Keratinocyte (primary cell): ENCODE data around the gene KRT1. TPM values are rescaled to one million over a fixed set of nuclear protein-coding genes. Genes with fewer than 3 reads are reported as not detected.

Experiments used
- DNase-seq: peaks from one replicate; pipeline ENCODE4 v3.0.0-alpha.2; 2011; ENCODE audit warnings: low read depth, missing footprints, low spot score
- FAIRE-seq: peaks from 2 replicates; lab custom pipeline; 2011; peaks lifted over from hg19 to GRCh38; lab: Jason Lieb, UNC
- H2AFZ ChIP-seq: 2 replicates; pipeline ENCODE4 v1.6.0; 2012; ENCODE audit warnings: low read length, control low read depth, inconsistent platforms; ENCODE audit not compliant: control insufficient read depth
- H3K27ac ChIP-seq: 2 replicates; pipeline ENCODE4 v1.5.1; 2011; ENCODE audit warnings: low read length; ENCODE audit not compliant: control insufficient read depth, insufficient read depth
- H3K27me3 ChIP-seq: 3 replicates; pipeline ENCODE4 v1.6.0; 2011; ENCODE audit warnings: low read length; ENCODE audit not compliant: control insufficient read depth, insufficient read depth; ENCODE audit errors: extremely low read depth
- H3K36me3 ChIP-seq, 2 experiments: 2 replicates in 1 of 2; 3 replicates in 1 of 2; pipeline ENCODE4 v1.5.1; 2011; ENCODE audit warnings: low read length in 2 of 2, mild to moderate bottlenecking in 1 of 2; ENCODE audit not compliant: control insufficient read depth in 2 of 2, insufficient read depth in 2 of 2; ENCODE audit errors: extremely low read depth in 1 of 2
- H3K4me1 ChIP-seq: 3 replicates; pipeline ENCODE4 v1.5.1; 2011; ENCODE audit warnings: low read length; ENCODE audit not compliant: control insufficient read depth, insufficient read depth; ENCODE audit errors: extremely low read depth
- H3K4me2 ChIP-seq: 3 replicates; pipeline ENCODE4 v1.6.0; 2011; ENCODE audit warnings: low read depth, low read length; ENCODE audit not compliant: control insufficient read depth, insufficient read depth; ENCODE audit errors: extremely low read depth
- H3K4me3 ChIP-seq, 3 experiments: fragments of 200-600 bp in 1 of 3; sonication (generic) in 1 of 3; 2 replicates in 2 of 3; 3 replicates in 1 of 3; pipeline ENCODE4 v1.5.1; 2011 to 2016; ENCODE audit warnings: low read length in 3 of 3, mild to moderate bottlenecking in 3 of 3, control low read depth in 2 of 3, inconsistent platforms in 1 of 3, low read depth in 1 of 3, mixed read lengths in 1 of 3, mixed run types in 1 of 3, moderate library complexity in 1 of 3; ENCODE audit not compliant: control insufficient read depth in 2 of 3, insufficient read depth in 2 of 3; ENCODE audit errors: extremely low read depth in 1 of 3
- H3K79me2 ChIP-seq: 2 replicates; pipeline ENCODE4 v1.6.0; 2012; ENCODE audit warnings: low read length; ENCODE audit not compliant: control insufficient read depth, insufficient read depth
- H3K9ac ChIP-seq: 3 replicates; pipeline ENCODE4 v1.6.0; 2011; ENCODE audit warnings: low read length; ENCODE audit not compliant: control insufficient read depth, insufficient read depth; ENCODE audit errors: extremely low read depth
- H3K9me1 ChIP-seq: 3 replicates; pipeline ENCODE4 v1.6.0; 2011; ENCODE audit warnings: low read length; ENCODE audit not compliant: control insufficient read depth, insufficient read depth; ENCODE audit errors: extremely low read depth
- H3K9me3 ChIP-seq: 2 replicates; pipeline ENCODE4 v1.5.1; 2012; ENCODE audit warnings: low read depth, low read length; ENCODE audit not compliant: control insufficient read depth
- H4K20me1 ChIP-seq: 3 replicates; pipeline ENCODE4 v1.6.0; 2011; ENCODE audit warnings: low read length; ENCODE audit not compliant: control insufficient read depth, insufficient read depth; ENCODE audit errors: extremely low read depth
- EZH2 ChIP-seq: IDR thresholded peaks from one replicate; pipeline ENCODE4 v1.6.1; 2012; ENCODE audit warnings: inconsistent platforms, mild to moderate bottlenecking, low read length, moderate library complexity
- dilution Hi-C: fragments of 300-500 bp; cut with MboI; formaldehyde crosslinking; loops from one replicate; pipeline ENCODE4 v1.7.0; 2020; ENCODE audit warnings: low sequenced_read_pairs; ENCODE audit not compliant: extremely low pct_ligation_motif_present
- polyA plus RNA-seq, 5 experiments: library from polyadenylated mRNA; depleted of rRNA in 3 of 5; stranded (reverse) in 3 of 5; stranded (forward) in 1 of 5; unstranded in 1 of 5; fragments of >200 nt; gene quantifications; 1 replicate in 1 of 5; 2 replicates in 3 of 5; 3 replicates in 1 of 5; pipeline versions ENCODE4 v1.2.1 to v1.2.3, GENCODE V29; 2011 to 2012; ENCODE audit warnings: missing spikeins in 2 of 5, low read depth in 1 of 5, low replicate concordance in 1 of 5
- TF ChIP-seq, protein P1 (sequence below), 3 experiments: IDR thresholded peaks in 1 of 3; conservative IDR thresholded peaks in 1 of 3; optimal IDR thresholded peaks in 1 of 3; 2 replicates in 2 of 3; 3 replicates in 1 of 3; pipeline versions ENCODE3 to v1.5.1; 2011; ENCODE audit warnings: low read length in 3 of 3, mild to moderate bottlenecking in 3 of 3, moderate library complexity in 2 of 3, control low read depth in 1 of 3, inconsistent platforms in 1 of 3; ENCODE audit not compliant: insufficient read depth in 2 of 3; ENCODE audit errors: extremely low read depth in 1 of 3

The KRT1 gene
- polyA plus RNA-seq, 1 donor (not counting 4 experiments of a cell fraction or from before 2014, with no cell fraction given) = 92.2 TPM

DNA sequence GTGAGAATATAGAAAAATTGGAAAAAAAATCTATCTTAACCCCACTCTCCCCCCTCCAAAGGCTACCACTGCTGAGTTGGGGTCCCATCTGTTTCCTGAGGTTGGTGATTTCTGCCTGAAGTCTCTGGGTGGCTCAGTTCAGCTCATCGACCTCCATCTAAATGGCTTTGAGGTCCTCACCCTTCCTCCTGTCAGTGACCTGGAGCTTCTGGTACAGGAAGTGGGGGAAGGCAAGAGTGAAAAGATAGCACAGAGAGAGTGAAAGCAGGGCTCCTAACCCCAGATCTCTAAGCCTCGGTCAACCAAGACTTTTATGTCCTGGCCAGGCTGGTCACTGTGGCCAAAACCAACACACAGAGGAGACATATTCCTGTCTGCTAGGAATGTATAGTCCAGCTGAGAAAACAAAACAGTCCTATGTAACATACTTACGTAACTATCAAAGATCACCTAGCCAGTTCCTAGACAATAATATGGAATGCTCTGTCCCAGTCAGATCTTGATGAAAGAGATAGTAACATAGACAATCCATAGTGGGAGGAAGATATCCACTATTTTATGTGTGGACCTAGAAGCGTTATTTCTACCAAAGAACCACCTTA, 49.5 kb downstream of the KRT1 start:
- Histone ChIP-seq H3K27ac (no peak overlapping the region), H3K36me3 (no peaks in the 10 kb centered on the region), H2AFZ (no peak overlapping the region), H3K4me3 (no peak overlapping the region), H3K9me3 (no peaks in the 10 kb centered on the region), H4K20me1 (no peaks in the 10 kb centered on the region), H3K4me2 (no peak overlapping the region), H3K79me2 (no peaks in the 10 kb centered on the region), H3K9ac (no peak overlapping the region), H3K27me3 (peaks cover 46% of the 10 kb centered on the region), H3K4me1 (no peaks in the 10 kb centered on the region), H3K9me1 (peaks cover 3% of the 10 kb centered on the region)
- TF ChIP-seq, protein P1, sequence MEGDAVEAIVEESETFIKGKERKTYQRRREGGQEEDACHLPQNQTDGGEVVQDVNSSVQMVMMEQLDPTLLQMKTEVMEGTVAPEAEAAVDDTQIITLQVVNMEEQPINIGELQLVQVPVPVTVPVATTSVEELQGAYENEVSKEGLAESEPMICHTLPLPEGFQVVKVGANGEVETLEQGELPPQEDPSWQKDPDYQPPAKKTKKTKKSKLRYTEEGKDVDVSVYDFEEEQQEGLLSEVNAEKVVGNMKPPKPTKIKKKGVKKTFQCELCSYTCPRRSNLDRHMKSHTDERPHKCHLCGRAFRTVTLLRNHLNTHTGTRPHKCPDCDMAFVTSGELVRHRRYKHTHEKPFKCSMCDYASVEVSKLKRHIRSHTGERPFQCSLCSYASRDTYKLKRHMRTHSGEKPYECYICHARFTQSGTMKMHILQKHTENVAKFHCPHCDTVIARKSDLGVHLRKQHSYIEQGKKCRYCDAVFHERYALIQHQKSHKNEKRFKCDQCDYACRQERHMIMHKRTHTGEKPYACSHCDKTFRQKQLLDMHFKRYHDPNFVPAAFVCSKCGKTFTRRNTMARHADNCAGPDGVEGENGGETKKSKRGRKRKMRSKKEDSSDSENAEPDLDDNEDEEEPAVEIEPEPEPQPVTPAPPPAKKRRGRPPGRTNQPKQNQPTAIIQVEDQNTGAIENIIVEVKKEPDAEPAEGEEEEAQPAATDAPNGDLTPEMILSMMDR (optimal IDR thresholded peaks at IDR 0.05 in 1 of 3, IDR thresholded peaks at IDR 0.05 in 1 of 3, conservative IDR thresholded peaks at IDR 0.05 in 1 of 3; ENCODE audit: extremely low read depth in 1 of 3, insufficient read depth in 2 of 3, low read length in 3 of 3) = no peak
- no peak for TF ChIP-seq EZH2
- dilution Hi-C loops = no loop called here
- no peak for FAIRE-seq
- no peak for DNase-seq

GRCh38 chr12:52630008-52630500, 50.2 kb downstream of the KRT1 start:
- no peaks in the 10 kb centered on the region for H3K9me3 ChIP-seq
- H3K27me3 ChIP-seq = peaks cover 46% of the 10 kb centered on the region
- no peak overlapping the region for H3K27ac ChIP-seq
- H3K79me2 ChIP-seq = no peaks in the 10 kb centered on the region
- no peaks in the 10 kb centered on the region for H3K36me3 ChIP-seq
- no peak overlapping the region for H2AFZ ChIP-seq
- no peaks in the 10 kb centered on the region for H4K20me1 ChIP-seq
- H3K4me3 ChIP-seq = no peak overlapping the region
- dilution Hi-C loops = no loop called here
- no peaks in the 10 kb centered on the region for H3K4me1 ChIP-seq
- H3K4me2 ChIP-seq = no peak overlapping the region
- no peak overlapping the region for H3K9ac ChIP-seq
- DNase-seq (no peak), FAIRE-seq (no peak)
- peaks cover 3% of the 10 kb centered on the region for H3K9me1 ChIP-seq
- TF ChIP-seq EZH2 = no peak
- TF ChIP-seq, protein P1 (optimal IDR thresholded peaks at IDR 0.05 in 1 of 3, IDR thresholded peaks at IDR 0.05 in 1 of 3, conservative IDR thresholded peaks at IDR 0.05 in 1 of 3; ENCODE audit: extremely low read depth in 1 of 3, insufficient read depth in 2 of 3, low read length in 3 of 3) = no peak
